KOPT-K1 (cell line): Measurements from ENCODE around the gene FKBP8.

Experiments used
- H3K27ac ChIP-seq: fragments of 200-600 bp; sonication (generic); 2 replicates; pipeline ENCODE4 v1.5.1; 2016; ENCODE audit warnings: antibody characterized with exemption, mild to moderate bottlenecking, low read depth, low read length; ENCODE audit not compliant: poor library complexity, severe bottlenecking
- H3K36me3 ChIP-seq: fragments of 200-600 bp; sonication (generic); 2 replicates; pipeline ENCODE4 v1.5.1; 2017; ENCODE audit warnings: antibody characterized with exemption, mild to moderate bottlenecking, low read length, moderate library complexity; ENCODE audit not compliant: insufficient read depth
- H3K9me3 ChIP-seq: fragments of 200-600 bp; sonication (generic); 2 replicates; pipeline ENCODE4 v1.5.1; 2017; ENCODE audit warnings: antibody characterized with exemption, low read length, mild to moderate bottlenecking; ENCODE audit not compliant: insufficient read depth, poor library complexity, severe bottlenecking

The FKBP8 gene

DNA sequence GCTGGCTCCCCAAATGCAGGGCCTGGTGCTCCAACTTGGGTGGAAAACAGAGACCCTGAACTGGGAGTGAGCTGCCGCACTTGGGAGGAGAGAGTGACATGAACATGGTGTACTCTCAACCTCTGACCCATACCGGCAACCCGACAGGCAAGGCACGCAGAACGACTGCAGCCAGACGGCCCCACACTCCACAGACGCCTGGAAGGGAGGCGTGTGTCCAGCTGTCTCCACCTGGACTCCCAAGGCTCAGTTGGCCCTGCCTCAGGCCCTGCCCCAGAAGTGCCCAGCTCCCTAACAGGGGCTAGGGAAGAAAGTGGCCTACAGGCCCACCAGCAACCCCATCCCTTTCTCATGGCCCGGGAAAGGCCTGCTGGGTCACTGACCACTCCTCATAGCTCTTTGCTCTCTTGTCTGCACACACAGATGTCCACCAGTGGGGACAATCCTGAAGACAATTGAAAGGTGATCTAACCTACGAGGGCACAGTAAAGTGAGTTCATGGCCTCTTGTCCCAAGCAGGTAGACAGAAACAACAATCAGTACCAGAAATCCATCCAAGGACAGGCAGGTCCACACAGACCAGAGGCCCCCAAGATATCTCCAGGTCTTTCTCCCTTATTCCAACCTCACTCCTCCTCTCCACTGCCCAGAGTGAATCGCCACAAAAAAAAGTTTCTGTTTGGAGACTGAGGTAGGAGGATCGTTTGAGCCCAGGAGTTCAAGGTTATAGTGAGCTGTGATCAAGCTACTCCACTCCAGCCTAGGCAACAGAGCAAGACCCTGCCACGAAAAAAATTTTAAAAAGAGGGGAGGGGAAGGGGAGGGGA, 49.7 kb downstream of the FKBP8 start:
- H3K36me3 ChIP-seq: no peaks in the 10 kb centered on the region
- no peaks in the 10 kb centered on the region for H3K9me3 ChIP-seq
- H3K27ac ChIP-seq: peak overlapping the region; percentile 56

DNA sequence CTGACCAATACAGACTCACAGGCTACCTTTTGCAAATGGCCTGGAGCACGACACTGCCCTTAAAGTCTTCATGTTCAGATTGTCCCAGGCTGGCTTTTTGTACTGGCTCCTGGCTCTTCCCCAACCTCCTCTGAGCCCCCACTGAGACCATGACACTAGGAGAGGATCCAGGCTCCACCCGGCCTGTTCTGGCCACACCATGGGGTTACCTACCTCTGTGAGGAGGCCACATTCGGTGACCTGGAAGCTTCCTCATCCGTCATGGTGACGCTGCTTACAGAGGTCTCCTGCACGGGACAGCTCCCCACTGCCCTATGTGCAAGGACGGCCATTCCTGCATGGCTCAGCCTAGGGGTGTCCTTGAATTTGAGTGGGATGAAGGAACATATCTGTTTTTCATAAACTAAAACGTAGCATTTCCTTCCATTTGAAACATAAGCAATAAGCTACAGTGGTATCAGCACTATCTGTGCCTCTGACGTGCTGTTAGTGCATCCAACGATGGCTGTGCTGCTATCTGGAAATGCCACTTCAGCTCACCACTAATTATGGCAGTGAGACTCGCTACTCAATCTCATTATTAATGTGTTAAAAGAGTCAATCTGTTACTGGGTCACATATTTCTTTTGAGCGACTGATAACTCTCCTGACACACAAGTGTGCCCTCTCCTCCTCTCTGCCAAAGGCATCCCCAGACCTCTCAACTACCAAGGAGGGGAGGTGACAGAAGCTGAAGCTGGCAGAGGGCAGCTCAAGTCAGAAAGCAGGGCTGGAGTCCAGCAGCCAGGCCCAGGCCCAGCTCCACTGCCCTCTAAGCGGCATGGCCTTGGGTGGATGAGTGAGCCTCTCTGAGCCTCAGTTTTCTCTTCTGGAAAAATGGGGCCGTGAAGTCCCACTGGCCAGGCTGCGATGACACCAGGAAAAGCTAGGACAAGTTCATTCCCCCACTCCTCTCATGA, 51.1 kb downstream of the FKBP8 start:
- H3K27ac ChIP-seq: no peak overlapping the region
- H3K36me3 ChIP-seq: no peaks in the 10 kb centered on the region
- H3K9me3 ChIP-seq: no peaks in the 10 kb centered on the region

DNA sequence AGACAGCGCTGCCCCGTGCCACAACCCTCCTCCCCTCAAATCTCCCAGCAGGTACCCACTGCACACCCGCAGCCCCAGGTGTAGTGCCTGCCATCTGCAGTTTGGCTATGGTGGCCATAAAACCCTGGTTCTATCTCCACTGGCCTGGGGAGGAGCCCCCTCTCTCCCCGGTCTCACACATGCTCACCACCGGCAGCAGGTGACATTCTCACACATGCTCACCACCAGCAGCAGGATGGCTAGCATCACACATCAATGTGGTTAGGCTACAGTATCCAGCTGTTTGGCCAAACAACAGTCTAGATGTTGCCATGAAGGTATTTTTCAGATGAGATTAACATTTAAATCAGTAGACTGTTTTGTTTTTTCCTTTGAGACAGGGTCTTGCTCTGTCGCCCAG, 52.6 kb downstream of the FKBP8 start:
- Histone ChIP-seq H3K9me3 (no peaks in the 10 kb centered on the region), H3K27ac (no peak overlapping the region), H3K36me3 (no peaks in the 10 kb centered on the region)

DNA sequence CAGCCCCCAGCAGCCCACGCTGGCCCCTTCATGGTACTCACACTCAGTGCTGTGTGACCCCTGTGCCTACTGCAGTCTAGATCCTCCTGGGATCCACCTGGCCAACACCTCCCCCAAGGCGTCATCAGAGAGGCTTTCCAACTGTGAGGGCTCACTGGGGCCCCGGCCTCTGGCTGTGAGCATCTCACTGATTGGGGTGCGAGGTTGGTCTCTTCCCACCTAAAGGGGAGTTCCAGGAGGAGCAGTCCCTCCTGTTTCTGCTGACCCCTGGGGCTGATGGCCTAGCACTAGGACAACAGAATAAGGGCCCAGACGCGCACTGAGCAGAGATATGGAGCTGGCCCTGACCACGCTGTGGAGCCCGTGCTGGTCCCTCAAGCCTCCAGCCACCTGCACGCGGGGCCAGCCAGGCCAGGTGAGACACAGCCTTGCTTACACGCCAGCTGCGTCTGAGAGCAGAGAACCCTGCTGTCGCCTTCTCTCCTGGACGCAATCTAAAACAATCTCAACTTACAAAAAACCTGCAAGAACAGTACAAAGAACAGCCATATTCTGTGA, 53.7 kb downstream of the FKBP8 start:
- Histone ChIP-seq H3K9me3 (no peaks in the 10 kb centered on the region), H3K27ac (no peak overlapping the region), H3K36me3 (no peaks in the 10 kb centered on the region)

DNA sequence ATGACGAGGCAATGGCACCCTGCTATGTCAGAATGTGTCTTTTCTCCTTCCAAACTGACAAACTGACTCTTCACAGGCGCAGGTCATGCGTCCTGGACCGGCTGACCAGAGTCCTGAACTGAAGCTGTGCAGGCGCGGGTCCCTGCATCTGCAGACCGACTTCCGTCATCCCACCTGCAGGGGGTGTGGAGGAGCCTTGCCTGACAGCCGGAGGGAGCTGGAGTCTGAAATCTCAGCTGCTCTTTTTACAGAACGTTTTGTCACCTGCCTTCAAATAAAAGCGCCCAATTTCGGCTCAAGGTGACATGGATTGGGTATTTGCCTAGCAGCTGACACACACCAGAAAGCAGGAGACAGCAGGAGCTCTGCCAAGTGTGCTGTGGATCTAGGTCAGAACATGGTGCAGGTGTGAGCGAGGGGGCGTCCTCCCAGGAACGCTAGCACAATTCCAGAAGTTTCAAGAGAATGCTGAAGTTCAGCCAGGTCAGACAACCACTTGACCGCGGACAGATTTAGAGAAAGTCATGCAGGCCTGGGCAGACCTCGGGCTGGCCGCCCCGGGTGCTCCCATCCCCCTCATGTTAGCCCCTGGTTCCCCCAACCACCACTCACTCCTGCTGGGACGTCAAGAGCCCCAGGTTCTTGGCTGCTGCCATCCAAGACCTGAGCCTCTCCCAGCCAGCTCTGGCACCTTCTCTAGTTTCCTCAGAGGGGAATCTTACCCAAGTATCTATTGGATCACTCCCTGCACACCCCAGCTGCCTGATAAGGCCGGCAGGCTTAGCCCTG, 54.3 kb downstream of the FKBP8 start:
- no peaks in the 10 kb centered on the region for H3K36me3 ChIP-seq
- H3K9me3 ChIP-seq: no peaks in the 10 kb centered on the region
- no peak overlapping the region for H3K27ac ChIP-seq

DNA sequence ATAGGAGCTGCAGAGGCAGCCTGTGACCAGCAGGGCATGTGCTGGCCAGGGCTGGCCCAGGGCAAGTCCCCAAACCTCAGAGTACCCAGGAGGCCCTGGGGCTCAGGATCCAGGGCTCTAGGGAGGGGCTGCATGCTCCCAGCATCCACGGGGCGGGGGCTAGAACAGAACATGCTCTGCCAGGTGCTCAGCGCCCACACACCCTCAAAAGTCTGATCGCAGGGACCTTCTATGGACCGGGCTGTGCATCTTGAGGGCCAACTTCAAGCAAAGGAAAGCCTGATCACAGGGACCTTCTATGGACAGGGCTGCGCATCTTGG, 55.0 kb downstream of the FKBP8 start:
- H3K27ac ChIP-seq: no peak overlapping the region
- H3K9me3 ChIP-seq: no peaks in the 10 kb centered on the region
- H3K36me3 ChIP-seq: no peaks in the 10 kb centered on the region

DNA sequence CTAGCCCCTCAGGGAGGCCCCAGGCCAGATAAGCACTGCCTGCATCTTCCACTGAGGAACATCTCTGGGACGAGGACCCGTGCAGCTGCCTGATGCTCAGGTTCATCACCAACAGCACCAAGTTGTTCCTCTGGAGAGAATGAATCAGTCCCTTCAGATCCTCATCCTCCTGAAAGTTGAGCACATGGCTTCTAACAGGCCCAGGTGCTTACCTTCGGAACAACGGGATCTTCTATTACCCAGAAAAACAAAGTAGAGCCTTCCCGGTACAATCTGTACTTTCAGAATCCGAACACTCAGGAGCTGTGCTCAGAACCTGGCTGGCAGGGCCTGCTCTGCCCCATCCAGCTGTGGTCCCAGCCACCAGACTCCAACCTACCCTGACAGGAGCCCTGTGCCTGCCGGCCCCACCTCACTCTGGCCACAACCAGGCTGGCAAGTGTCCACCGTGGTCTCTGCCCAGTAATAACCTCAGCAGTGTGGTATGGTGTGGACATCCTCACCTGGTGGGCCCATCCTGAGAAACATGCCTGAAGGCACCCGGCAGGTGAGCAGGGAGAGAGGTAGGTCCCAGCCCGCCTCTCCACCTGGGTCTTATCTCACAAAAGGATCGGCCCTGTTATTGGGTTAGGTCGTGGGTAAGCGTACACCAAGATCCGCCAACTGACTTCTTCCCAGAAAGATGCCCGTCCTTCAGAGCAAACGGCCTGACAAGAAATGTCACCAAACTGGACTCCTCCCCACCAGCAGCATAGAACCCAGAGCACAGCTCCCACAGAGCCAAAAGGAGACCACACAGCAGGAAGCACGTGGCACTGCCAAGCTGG, 55.6 kb downstream of the FKBP8 start:
- Histone ChIP-seq H3K36me3 (no peaks in the 10 kb centered on the region), H3K27ac (no peak overlapping the region), H3K9me3 (no peaks in the 10 kb centered on the region)

DNA sequence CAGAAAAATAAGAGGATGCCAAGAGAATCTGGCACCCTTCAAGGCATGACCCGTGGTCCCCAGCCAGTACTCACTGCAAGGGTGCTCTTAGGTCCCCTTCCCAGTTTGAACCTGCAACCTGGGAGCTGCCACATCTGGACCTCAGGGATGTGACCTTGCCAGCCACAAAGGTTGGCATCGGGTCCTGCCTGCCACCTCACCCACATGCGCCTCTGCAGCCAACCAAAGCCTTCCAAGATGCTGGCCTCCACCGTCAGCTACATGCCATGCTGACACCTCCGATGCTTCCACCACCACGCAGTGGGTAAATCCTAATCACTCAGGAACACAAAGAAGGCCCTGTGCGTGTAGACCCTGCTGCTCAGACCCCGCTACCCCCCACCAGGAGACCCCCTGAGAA, 56.6 kb downstream of the FKBP8 start:
- H3K27ac ChIP-seq: no peak overlapping the region
- no peaks in the 10 kb centered on the region for H3K9me3 ChIP-seq
- H3K36me3 ChIP-seq: no peaks in the 10 kb centered on the region

DNA sequence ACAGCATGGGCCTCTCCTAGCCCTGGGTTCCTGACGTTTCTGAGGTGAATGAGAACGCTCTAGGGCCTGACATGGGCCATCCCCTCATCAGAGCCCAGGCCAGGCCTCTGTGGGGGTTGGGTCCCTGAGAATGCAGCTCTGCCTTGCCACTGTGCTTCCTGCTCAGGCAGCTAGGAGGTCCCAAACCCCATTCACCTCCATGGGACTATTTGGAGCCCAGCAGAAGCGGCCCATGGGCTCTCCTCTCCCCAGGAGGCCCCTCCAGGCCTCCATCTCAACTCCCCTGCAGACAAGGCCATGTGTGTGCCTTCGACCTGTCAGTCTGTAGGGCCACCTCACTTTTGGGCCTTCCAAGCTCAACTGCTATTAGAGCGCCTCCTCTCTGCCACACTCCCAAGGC, 58.4 kb downstream of the FKBP8 start:
- H3K27ac ChIP-seq: no peak overlapping the region
- no peaks in the 10 kb centered on the region for H3K9me3 ChIP-seq
- H3K36me3 ChIP-seq: no peaks in the 10 kb centered on the region

DNA sequence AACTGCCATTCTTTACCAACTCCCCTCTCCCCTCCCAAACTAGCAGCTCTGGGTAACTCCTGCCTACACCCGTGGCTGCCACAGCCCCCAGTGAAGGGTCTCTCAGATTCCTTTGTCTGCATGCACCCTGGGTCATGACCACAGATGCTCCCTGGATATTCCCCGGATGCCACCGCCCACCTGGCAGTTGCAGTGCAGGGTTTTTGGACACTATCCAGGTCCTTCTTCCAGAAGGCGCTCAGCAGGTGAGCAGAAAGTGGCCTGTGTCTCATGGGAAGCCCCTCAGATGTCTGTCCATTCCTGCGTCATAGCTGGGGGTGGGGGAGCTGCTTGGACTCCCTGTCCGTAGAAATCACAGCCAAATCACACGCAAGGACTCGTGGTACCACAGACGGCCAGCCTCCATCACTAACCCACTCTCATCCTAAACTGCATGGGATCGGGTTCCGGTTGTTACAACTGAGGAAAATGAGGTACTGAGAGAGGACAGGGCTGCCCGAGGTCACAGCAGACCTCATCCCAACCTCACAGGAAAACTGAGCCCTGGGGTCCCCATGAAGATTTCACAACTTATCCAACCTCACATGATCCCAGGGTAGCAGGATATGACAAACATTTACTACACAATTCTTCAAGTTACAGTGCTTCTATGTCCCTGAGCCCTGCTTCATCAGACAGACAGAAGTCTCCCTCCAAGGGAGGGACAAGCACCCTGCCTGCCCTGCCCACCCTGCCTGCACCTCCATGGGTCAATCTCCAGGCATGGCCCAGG, 60.1 kb downstream of the FKBP8 start:
- H3K27ac ChIP-seq: no peak overlapping the region
- H3K36me3 ChIP-seq: no peaks in the 10 kb centered on the region

More for the DNA sequence above, 60.1 kb downstream of the FKBP8 start:
- no peaks in the 10 kb centered on the region for H3K9me3 ChIP-seq
